NCI-H1436 (cell line): ENCODE data around the gene HOMER3.
"Not testable (repeated sequence)": the region's sequence is repeated elsewhere in the genome, so short reads cannot be mapped to it uniquely, and the experiment has no call there.

Experiments used
- DNase-seq: peaks from one replicate; lab custom pipeline; 2025; lab: John Stamatoyannopoulos, UW

HOMER3 gene

GRCh38 chr19:18952364-18953003 lies 11.5 kb upstream of the HOMER3 start:
- not testable (repeated sequence) for DNase-seq

GRCh38 chr19:18951721-18952281 lies 10.8 kb upstream of the HOMER3 start:
- DNase-seq, result no peak

GRCh38 chr19:18949858-18950257 lies 8.8 kb upstream of the HOMER3 start:
- DNase-seq, result no peak

GRCh38 chr19:18948976-18949356 lies 7.9 kb upstream of the HOMER3 start:
- DNase-seq, result no peak

- DNase-seq, result no peak
These were observed 7.3 kb upstream of the HOMER3 start for GRCh38 chr19:18948075-18948975.

- DNase-seq, result peak; percentile 52
These were observed 5.9 kb upstream of the HOMER3 start for GRCh38 chr19:18946918-18947317.

GRCh38 chr19:18946335-18946734 lies 5.3 kb upstream of the HOMER3 start:
- no peak for DNase-seq

GRCh38 chr19:18945297-18945696 lies 4.3 kb upstream of the HOMER3 start:
- DNase-seq, result no peak

- no peak for DNase-seq
These were observed 2.4 kb upstream of the HOMER3 start for GRCh38 chr19:18943465-18943864.

GRCh38 chr19:18942692-18943091 lies 1.7 kb upstream of the HOMER3 start:
- DNase-seq, result no peak

GRCh38 chr19:18941628-18942354 lies 774 bp upstream of the HOMER3 start:
- DNase-seq, result no peak

- DNase-seq, result no peak
These were observed 872 bp downstream of the HOMER3 start for GRCh38 chr19:18939922-18940768.

GRCh38 chr19:18939163-18939562 lies 1.9 kb downstream of the HOMER3 start:
- DNase-seq, result no peak

GRCh38 chr19:18933297-18933696 lies 7.7 kb downstream of the HOMER3 start:
- no peak for DNase-seq

GRCh38 chr19:18932216-18932841 lies 8.7 kb downstream of the HOMER3 start:
- no peak for DNase-seq

- DNase-seq, result no peak
These were observed 9.5 kb downstream of the HOMER3 start for GRCh38 chr19:18931316-18932162.

GRCh38 chr19:18929311-18929710 lies 11.7 kb downstream of the HOMER3 start:
- DNase-seq, result no peak

GRCh38 chr19:18928018-18928805 lies 12.8 kb downstream of the HOMER3 start:
- DNase-seq, result no peak

- no peak for DNase-seq
These were observed 16.3 kb downstream of the HOMER3 start for GRCh38 chr19:18924684-18925213.
